H1 (cell line): ENCODE data around the gene PIF1.

Experiments
- CTCF ChIP-seq, 3 experiments: IDR thresholded peaks; 1 replicate in 2 of 3; 2 replicates in 1 of 3; pipeline versions ENCODE4 v1.5.1 to v1.6.1; 2011; ENCODE audit warnings: low read length in 3 of 3, mild to moderate bottlenecking in 3 of 3, inconsistent platforms in 2 of 3, low read depth in 1 of 3, moderate library complexity in 1 of 3; ENCODE audit not compliant: insufficient read depth in 1 of 3; ENCODE audit errors: control extremely low read depth in 1 of 3
- EP300 ChIP-seq, 2 experiments: IDR thresholded peaks; 1 replicate in 1 of 2; 2 replicates in 1 of 2; pipeline ENCODE4 v1.6.1; 2011 to 2012; ENCODE audit warnings: low read depth in 2 of 2, low read length in 2 of 2, mild to moderate bottlenecking in 2 of 2, borderline replicate concordance in 1 of 2, inconsistent platforms in 1 of 2, moderate library complexity in 1 of 2
- GABPA ChIP-seq: IDR thresholded peaks from 2 replicates; pipeline ENCODE4 v1.6.1; 2011; ENCODE audit warnings: mild to moderate bottlenecking, low read length, moderate library complexity, borderline replicate concordance; ENCODE audit not compliant: insufficient read depth
- JUN ChIP-seq: IDR thresholded peaks from 2 replicates; pipeline ENCODE4 v1.6.1; 2011; ENCODE audit warnings: low read depth, mild to moderate bottlenecking, improper control_type of control experiment, low read length
- KDM1A ChIP-seq: fragments of 200-600, 300-600 bp; sonication (generic); IDR thresholded peaks from 2 replicates; pipeline ENCODE4 v1.7.1; 2016; ENCODE audit warnings: mild to moderate bottlenecking, low read length, borderline replicate concordance
- PHF8 ChIP-seq: fragments of 200-600 bp; sonication (generic); conservative IDR thresholded peaks from 2 replicates; pipeline ENCODE4 v1.7.1; 2012; ENCODE audit warnings: low read depth, mild to moderate bottlenecking, inconsistent platforms, low read length, moderate library complexity
- POLR2A ChIP-seq, 2 experiments: IDR thresholded peaks; 1 replicate in 1 of 2; 2 replicates in 1 of 2; pipeline ENCODE4 v1.6.1; 2011; ENCODE audit warnings: low read depth in 2 of 2, low read length in 2 of 2, mild to moderate bottlenecking in 2 of 2; ENCODE audit errors: control extremely low read depth in 1 of 2
- POLR2AphosphoS5 ChIP-seq: IDR thresholded peaks from 2 replicates; pipeline ENCODE4 v1.6.1; 2011; ENCODE audit warnings: low read depth, low read length
- SUZ12 ChIP-seq: fragments of 200-600 bp; sonication (generic); IDR thresholded peaks from 2 replicates; pipeline ENCODE4 v1.6.1; 2012; ENCODE audit warnings: mild to moderate bottlenecking, inconsistent platforms, low read length, moderate library complexity, mixed read lengths
- TAF1 ChIP-seq: IDR thresholded peaks from 2 replicates; pipeline ENCODE4 v1.6.1; 2011; ENCODE audit warnings: mild to moderate bottlenecking, low read depth, low read length
- TEAD4 ChIP-seq: IDR thresholded peaks from 2 replicates; pipeline ENCODE4 v1.6.1; 2012; ENCODE audit warnings: low read depth, low read length, inconsistent platforms, mixed read lengths
- USF2 ChIP-seq: IDR thresholded peaks from 2 replicates; pipeline ENCODE4 v1.6.1; 2011; ENCODE audit warnings: low read length, improper control_type of control experiment
- ZNF274 ChIP-seq: IDR thresholded peaks from 2 replicates; pipeline ENCODE4 v1.7.0; 2012; ENCODE audit warnings: low read length, borderline replicate concordance; ENCODE audit errors: extremely low read depth

- TF ChIP-seq CTCF (IDR thresholded peaks at IDR 0.05; ENCODE audit: control extremely low read depth in 1 of 3, insufficient read depth in 1 of 3, low read depth in 1 of 3, low read length in 3 of 3) (no peak), KDM1A (no peak), USF2 (no peak), POLR2AphosphoS5 (no peak), SUZ12 (no peak), JUN (no peak), TEAD4 (no peak), EP300 (IDR thresholded peaks at IDR 0.05; ENCODE audit: borderline replicate concordance in 1 of 2, low read depth in 2 of 2, low read length in 2 of 2) (no peak), GABPA (no peak), TAF1 (no peak), POLR2A (IDR thresholded peaks at IDR 0.05; ENCODE audit: control extremely low read depth in 1 of 2, low read depth in 2 of 2, low read length in 2 of 2) (no peak), ZNF274 (no peak), PHF8 (no peak)
These were observed 29.9 kb upstream of the PIF1 start for GRCh38 chr15:64855205-64855975.
